Measurements from ENCODE around the gene GGNBP2. TPM values are rescaled to one million over a fixed set of nuclear protein-coding genes. Genes with fewer than 3 reads are reported as not detected.

The GGNBP2 gene
- total and polyA plus RNA-seq, 3 experiments from 2014 or later: 63.3 to 67.0 (median 65.1) TPM

- H3K27me3 Mint-ChIP-seq: peaks cover 0 to 4% of the 10 kb centered on the region in 2 donors
- Histone ChIP-seq H3K4me3 (ENCODE audit: low read length) (no peak overlapping the region), H3K9me3 (ENCODE audit: low read length) (no peaks in the 10 kb centered on the region), H3K27me3 (ENCODE audit: insufficient read depth, low read length, poor library complexity, severe bottlenecking) (no peaks in the 10 kb centered on the region), H3K4me1 (ENCODE audit: insufficient read depth, low read length) (peaks cover 64% of the 10 kb centered on the region), H3K36me3 (ENCODE audit: insufficient read depth, low read length) (no peaks in the 10 kb centered on the region), H3K27ac (ENCODE audit: low read depth, low read length) (no peak overlapping the region)
- no peaks in the 10 kb centered on the region for H3K9me3 Mint-ChIP-seq
- peaks cover 49 to 71% (median 69%) of the 10 kb centered on the region in 3 donors for H3K4me1 Mint-ChIP-seq
- CTCF ChIA-PET: no interaction called here
- H3K4me3 Mint-ChIP-seq: peak overlapping the region; percentile 33 to 85 (median 56)
- peak overlapping the region; percentile 24 to 99 (median 86) for H3K27ac Mint-ChIP-seq
- POLR2A ChIA-PET: no interaction called here
- DNase-seq: no peak
- H3K36me3 Mint-ChIP-seq: peaks cover 0 to 41% (median 0%) of the 10 kb centered on the region in 3 donors
Observed at GRCh38 chr17:36547776-36548175, 3.1 kb downstream of the GGNBP2 start.

- Mint-ChIP-seq H3K36me3 (peaks cover 0 to 44% (median 5%) of the 10 kb centered on the region in 3 donors), H3K4me1 (peaks cover 59 to 87% (median 80%) of the 10 kb centered on the region in 3 donors), H3K27me3 (peaks cover 0 to 2% of the 10 kb centered on the region in 2 donors), H3K27ac (peak overlapping the region in 7 of 8 donors; percentile 13 to 99 (median 79)), H3K9me3 (no peaks in the 10 kb centered on the region), H3K4me3 (peak overlapping the region; percentile 41 to 78 (median 61))
- Histone ChIP-seq H3K27me3 (ENCODE audit: insufficient read depth, low read length, poor library complexity, severe bottlenecking) (no peaks in the 10 kb centered on the region), H3K4me3 (ENCODE audit: low read length) (no peak overlapping the region), H3K36me3 (ENCODE audit: insufficient read depth, low read length) (peaks cover 8% of the 10 kb centered on the region), H3K27ac (ENCODE audit: low read depth, low read length) (no peak overlapping the region), H3K9me3 (ENCODE audit: low read length) (no peaks in the 10 kb centered on the region), H3K4me1 (ENCODE audit: insufficient read depth, low read length) (peaks cover 82% of the 10 kb centered on the region)
- peak in 2 of 5 donors; percentile 36 to 59 for DNase-seq
- ChIA-PET CTCF (interaction anchor here (0.8 to 2.2 kb wide), 2 partner anchors 52 to 1564 kb away, joined by 3 to 5 read pairs; no protein-coding TSS in a partner anchor), POLR2A (interaction anchor here (0.6 to 0.7 kb wide), 2 partner anchors 15 to 1038 kb away, joined by 3 read pairs; no protein-coding TSS in a partner anchor)
Observed at GRCh38 chr17:36550491-36551417, 6.0 kb downstream of the GGNBP2 start.

GRCh38 chr17:36553459-36553858 lies 8.7 kb downstream of the GGNBP2 start:
- peaks cover 59% of the 10 kb centered on the region for H3K4me1 ChIP-seq (ENCODE audit: insufficient read depth, low read length)
- H3K27me3 Mint-ChIP-seq: peaks cover 0 to 2% of the 10 kb centered on the region in 2 donors
- ChIA-PET POLR2A (no interaction called here), CTCF (no interaction called here)
- H3K27ac Mint-ChIP-seq: peak overlapping the region in 7 of 8 donors; percentile 1 to 91 (median 58)
- no peak overlapping the region for H3K27ac ChIP-seq (ENCODE audit: low read depth, low read length)
- H3K36me3 ChIP-seq (ENCODE audit: insufficient read depth, low read length): peaks cover 26% of the 10 kb centered on the region
- no peaks in the 10 kb centered on the region for H3K9me3 ChIP-seq (ENCODE audit: low read length)
- H3K27me3 ChIP-seq (ENCODE audit: insufficient read depth, low read length, poor library complexity, severe bottlenecking): no peaks in the 10 kb centered on the region
- H3K4me1 Mint-ChIP-seq: peaks cover 55 to 79% (median 71%) of the 10 kb centered on the region in 3 donors
- H3K4me3 Mint-ChIP-seq: peak overlapping the region in 5 of 7 donors; percentile 17 to 62 (median 27)
- H3K9me3 Mint-ChIP-seq: no peaks in the 10 kb centered on the region
- peaks cover 8 to 54% (median 15%) of the 10 kb centered on the region in 3 donors for H3K36me3 Mint-ChIP-seq
- H3K4me3 ChIP-seq (ENCODE audit: low read length): no peak overlapping the region
- peak in 1 of 5 donors; percentile 59 for DNase-seq

- POLR2A ChIA-PET: no interaction called here
- CTCF ChIA-PET: interaction anchor here (2.3 kb wide), 1 partner anchor 37 kb away, joined by 6 read pairs; no protein-coding TSS in a partner anchor
- Mint-ChIP-seq H3K27me3 (no peaks in the 10 kb centered on the region), H3K9me3 (no peaks in the 10 kb centered on the region), H3K27ac (peak overlapping the region in 1 of 8 donors; percentile 6), H3K4me1 (peaks cover 25 to 43% (median 26%) of the 10 kb centered on the region in 3 donors), H3K4me3 (no peak overlapping the region), H3K36me3 (peaks cover 3 to 77% (median 18%) of the 10 kb centered on the region in 3 donors)
- H3K27ac ChIP-seq (ENCODE audit: low read depth, low read length): no peak overlapping the region
- DNase-seq: no peak
- H3K36me3 ChIP-seq (ENCODE audit: insufficient read depth, low read length): peaks cover 50% of the 10 kb centered on the region
- H3K4me1 ChIP-seq (ENCODE audit: insufficient read depth, low read length): no peaks in the 10 kb centered on the region
- H3K9me3 ChIP-seq (ENCODE audit: low read length): no peaks in the 10 kb centered on the region
- no peak overlapping the region for H3K4me3 ChIP-seq (ENCODE audit: low read length)
- H3K27me3 ChIP-seq (ENCODE audit: insufficient read depth, low read length, poor library complexity, severe bottlenecking): no peaks in the 10 kb centered on the region
Observed at GRCh38 chr17:36566081-36566480, 21.4 kb downstream of the GGNBP2 start.

- Mint-ChIP-seq H3K36me3 (peaks cover 6 to 76% (median 12%) of the 10 kb centered on the region in 3 donors), H3K4me1 (peaks cover 21 to 31% (median 28%) of the 10 kb centered on the region in 3 donors), H3K4me3 (peak overlapping the region in 1 of 7 donors; percentile 36), H3K27ac (peak overlapping the region in 1 of 8 donors; percentile 15), H3K27me3 (no peaks in the 10 kb centered on the region), H3K9me3 (no peaks in the 10 kb centered on the region)
- no peaks in the 10 kb centered on the region for H3K4me1 ChIP-seq (ENCODE audit: insufficient read depth, low read length)
- no peak overlapping the region for H3K27ac ChIP-seq (ENCODE audit: low read depth, low read length)
- ChIA-PET CTCF (no interaction called here), POLR2A (no interaction called here)
- no peak for DNase-seq
- no peaks in the 10 kb centered on the region for H3K9me3 ChIP-seq (ENCODE audit: low read length)
- H3K27me3 ChIP-seq (ENCODE audit: insufficient read depth, low read length, poor library complexity, severe bottlenecking): no peaks in the 10 kb centered on the region
- no peak overlapping the region for H3K4me3 ChIP-seq (ENCODE audit: low read length)
- peaks cover 43% of the 10 kb centered on the region for H3K36me3 ChIP-seq (ENCODE audit: insufficient read depth, low read length)
Observed at GRCh38 chr17:36575028-36575427, 30.3 kb downstream of the GGNBP2 start.

GRCh38 chr17:36576793-36577192 lies 32.1 kb downstream of the GGNBP2 start:
- POLR2A ChIA-PET: no interaction called here
- H3K4me3 ChIP-seq (ENCODE audit: low read length): no peak overlapping the region
- no peaks in the 10 kb centered on the region for H3K27me3 Mint-ChIP-seq
- no peak overlapping the region for H3K4me3 Mint-ChIP-seq
- H3K9me3 ChIP-seq (ENCODE audit: low read length): no peaks in the 10 kb centered on the region
- H3K27ac Mint-ChIP-seq: peak overlapping the region in 1 of 8 donors; percentile 44
- peaks cover 6 to 77% (median 14%) of the 10 kb centered on the region in 3 donors for H3K36me3 Mint-ChIP-seq
- CTCF ChIA-PET: no interaction called here
- H3K4me1 ChIP-seq (ENCODE audit: insufficient read depth, low read length): no peaks in the 10 kb centered on the region
- peaks cover 41% of the 10 kb centered on the region for H3K36me3 ChIP-seq (ENCODE audit: insufficient read depth, low read length)
- no peak for DNase-seq
- no peaks in the 10 kb centered on the region for H3K27me3 ChIP-seq (ENCODE audit: insufficient read depth, low read length, poor library complexity, severe bottlenecking)
- H3K27ac ChIP-seq (ENCODE audit: low read depth, low read length): no peak overlapping the region
- H3K9me3 Mint-ChIP-seq: no peaks in the 10 kb centered on the region
- H3K4me1 Mint-ChIP-seq: peaks cover 21 to 34% (median 32%) of the 10 kb centered on the region in 3 donors

- CTCF ChIA-PET: no interaction called here
- Mint-ChIP-seq H3K9me3 (no peaks in the 10 kb centered on the region), H3K27ac (peak overlapping the region in 1 of 8 donors; percentile 54), H3K4me3 (no peak overlapping the region), H3K27me3 (no peaks in the 10 kb centered on the region), H3K36me3 (peaks cover 6 to 76% (median 11%) of the 10 kb centered on the region in 3 donors), H3K4me1 (peaks cover 12 to 21% (median 20%) of the 10 kb centered on the region in 3 donors)
- H3K27me3 ChIP-seq (ENCODE audit: insufficient read depth, low read length, poor library complexity, severe bottlenecking): no peaks in the 10 kb centered on the region
- H3K36me3 ChIP-seq (ENCODE audit: insufficient read depth, low read length): peaks cover 24% of the 10 kb centered on the region
- POLR2A ChIA-PET: no interaction called here
- no peak overlapping the region for H3K27ac ChIP-seq (ENCODE audit: low read depth, low read length)
- H3K4me3 ChIP-seq (ENCODE audit: low read length): no peak overlapping the region
- no peaks in the 10 kb centered on the region for H3K9me3 ChIP-seq (ENCODE audit: low read length)
- no peaks in the 10 kb centered on the region for H3K4me1 ChIP-seq (ENCODE audit: insufficient read depth, low read length)
- DNase-seq: no peak
Observed at GRCh38 chr17:36578671-36579070, 34.0 kb downstream of the GGNBP2 start.

- Histone ChIP-seq H3K27me3 (ENCODE audit: insufficient read depth, low read length, poor library complexity, severe bottlenecking) (no peaks in the 10 kb centered on the region), H3K36me3 (ENCODE audit: insufficient read depth, low read length) (peaks cover 38% of the 10 kb centered on the region), H3K4me1 (ENCODE audit: insufficient read depth, low read length) (no peaks in the 10 kb centered on the region), H3K9me3 (ENCODE audit: low read length) (no peaks in the 10 kb centered on the region), H3K4me3 (ENCODE audit: low read length) (no peak overlapping the region), H3K27ac (ENCODE audit: low read depth, low read length) (no peak overlapping the region)
- ChIA-PET POLR2A (no interaction called here), CTCF (no interaction called here)
- Mint-ChIP-seq H3K27me3 (no peaks in the 10 kb centered on the region), H3K4me1 (peaks cover 0 to 6% (median 4%) of the 10 kb centered on the region in 3 donors), H3K27ac (no peak overlapping the region), H3K9me3 (no peaks in the 10 kb centered on the region), H3K36me3 (peaks cover 12 to 80% (median 21%) of the 10 kb centered on the region in 3 donors), H3K4me3 (no peak overlapping the region)
- no peak for DNase-seq
Observed at GRCh38 chr17:36583787-36584186, 39.1 kb downstream of the GGNBP2 start.
